Measurements from ENCODE around the gene ZDHHC11B. TPM values are rescaled to one million over a fixed set of nuclear protein-coding genes. Genes with fewer than 3 reads are reported as not detected.

The ZDHHC11B gene
- total RNA-seq, 1 donor from 2014 or later, result 0.60 TPM

DNA sequence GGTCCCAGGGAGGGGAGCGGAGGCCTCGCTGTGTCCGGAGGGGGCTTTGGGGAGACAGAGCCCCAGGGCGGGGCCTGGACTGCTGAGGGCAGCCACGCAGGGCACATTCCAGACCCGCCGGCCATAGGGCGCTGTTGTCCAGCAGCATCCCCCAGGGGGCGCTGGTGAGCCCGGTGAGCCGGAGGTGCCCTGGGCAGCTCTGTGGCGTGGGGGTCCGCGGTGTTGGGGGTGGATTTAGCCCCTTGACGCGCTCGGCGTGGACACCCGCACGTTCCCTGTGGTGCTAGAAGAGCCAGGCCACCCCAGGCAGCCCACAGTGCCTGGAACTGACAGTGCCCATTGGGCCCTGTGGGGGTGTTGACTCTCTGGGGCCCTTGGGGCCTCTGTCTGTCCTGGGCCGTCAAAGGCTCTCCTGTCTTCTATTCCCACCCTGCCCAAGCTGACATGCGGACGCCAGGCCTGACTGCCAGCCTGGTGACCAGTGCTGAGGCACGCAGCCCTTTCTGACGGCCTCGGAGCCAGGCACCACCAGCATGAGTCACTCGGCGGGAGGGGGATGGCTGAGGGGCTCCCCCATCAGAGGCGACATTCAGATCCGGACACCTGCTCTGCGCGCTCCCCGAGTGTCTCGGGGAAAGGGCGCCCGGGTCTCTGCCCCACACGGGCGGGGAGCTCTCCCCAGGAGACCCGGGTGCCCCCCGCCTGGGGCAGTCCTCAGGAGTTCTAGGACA lies 115.3 kb downstream of the ZDHHC11B start:
- Histone ChIP-seq H3K4me3 (no peak overlapping the region), H3K27ac (no peak overlapping the region), H3K4me2 (no peak overlapping the region), H3K27me3 (peaks cover 15% of the 10 kb centered on the region), H3K4me1 (peaks cover 8% of the 10 kb centered on the region), H3K79me2 (ENCODE audit: low read depth) (no peaks in the 10 kb centered on the region), H4K20me1 (ENCODE audit: low read depth) (peaks cover 44% of the 10 kb centered on the region), H3F3A (ENCODE audit: low read depth) (no peaks in the 10 kb centered on the region), H3K9me3 (ENCODE audit: low read depth) (no peaks in the 10 kb centered on the region), H3K9ac (no peak overlapping the region), H2AFZ (replicated peaks) (no peak overlapping the region), H3K36me3 (no peaks in the 10 kb centered on the region)
- Mint-ChIP-seq H3K4me3 (no peak overlapping the region), H3K4me1 (peaks cover 16% of the 10 kb centered on the region), H3K9me3 (no peaks in the 10 kb centered on the region), H3K36me3 (peaks cover 9% of the 10 kb centered on the region), H3K27ac (no peak overlapping the region), H3K27me3 (ENCODE audit: insufficient read depth, low read depth) (peaks cover 10% of the 10 kb centered on the region)
- no peak for TF ChIP-seq EZH2phosphoT487 (IDR thresholded peaks at IDR 0.05)
- TF ChIP-seq, protein P1, sequence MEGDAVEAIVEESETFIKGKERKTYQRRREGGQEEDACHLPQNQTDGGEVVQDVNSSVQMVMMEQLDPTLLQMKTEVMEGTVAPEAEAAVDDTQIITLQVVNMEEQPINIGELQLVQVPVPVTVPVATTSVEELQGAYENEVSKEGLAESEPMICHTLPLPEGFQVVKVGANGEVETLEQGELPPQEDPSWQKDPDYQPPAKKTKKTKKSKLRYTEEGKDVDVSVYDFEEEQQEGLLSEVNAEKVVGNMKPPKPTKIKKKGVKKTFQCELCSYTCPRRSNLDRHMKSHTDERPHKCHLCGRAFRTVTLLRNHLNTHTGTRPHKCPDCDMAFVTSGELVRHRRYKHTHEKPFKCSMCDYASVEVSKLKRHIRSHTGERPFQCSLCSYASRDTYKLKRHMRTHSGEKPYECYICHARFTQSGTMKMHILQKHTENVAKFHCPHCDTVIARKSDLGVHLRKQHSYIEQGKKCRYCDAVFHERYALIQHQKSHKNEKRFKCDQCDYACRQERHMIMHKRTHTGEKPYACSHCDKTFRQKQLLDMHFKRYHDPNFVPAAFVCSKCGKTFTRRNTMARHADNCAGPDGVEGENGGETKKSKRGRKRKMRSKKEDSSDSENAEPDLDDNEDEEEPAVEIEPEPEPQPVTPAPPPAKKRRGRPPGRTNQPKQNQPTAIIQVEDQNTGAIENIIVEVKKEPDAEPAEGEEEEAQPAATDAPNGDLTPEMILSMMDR (IDR thresholded peaks at IDR 0.05), result peak; percentile 72
- TF ChIP-seq EZH2 (IDR thresholded peaks at IDR 0.05), result no peak
- DNase-seq (ENCODE audit: low spot score), result peak; percentile 68

DNA sequence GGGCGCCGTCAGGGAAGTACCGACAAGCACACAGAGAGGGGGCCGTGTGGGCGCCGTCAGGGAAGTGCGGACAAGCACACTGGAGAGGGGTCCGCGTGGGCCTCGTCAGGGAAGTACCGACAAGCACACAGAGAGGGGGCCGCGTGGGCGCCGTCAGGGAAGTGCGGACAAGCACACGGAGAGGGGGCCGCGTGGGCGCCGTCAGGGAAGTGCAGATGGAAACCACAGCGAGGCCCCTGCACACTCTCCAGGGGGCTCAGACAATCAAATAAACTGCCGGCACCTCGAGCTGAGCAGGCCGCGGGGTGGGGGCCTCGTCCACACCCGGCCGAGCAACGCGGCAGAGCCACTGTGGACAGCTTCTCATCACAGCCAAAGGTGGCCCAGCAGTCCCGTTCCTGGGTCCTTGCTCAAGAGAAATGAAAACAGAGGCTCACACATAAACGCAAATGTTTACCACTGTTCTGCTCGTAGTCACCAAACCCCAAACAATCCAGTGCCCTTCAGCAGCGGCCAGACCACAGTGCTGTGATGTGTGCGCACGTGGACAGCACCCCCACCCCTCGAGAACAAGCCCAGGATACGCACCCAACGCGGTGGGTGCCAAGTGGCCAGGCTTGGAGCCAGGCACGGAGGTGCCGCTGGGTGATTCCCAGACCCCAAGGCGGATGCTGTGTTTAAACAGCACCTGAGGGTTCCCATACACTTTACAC lies 116.1 kb downstream of the ZDHHC11B start:
- Mint-ChIP-seq H3K27me3 (ENCODE audit: insufficient read depth, low read depth) (peaks cover 10% of the 10 kb centered on the region), H3K9me3 (no peaks in the 10 kb centered on the region), H3K27ac (no peak overlapping the region), H3K4me3 (no peak overlapping the region), H3K4me1 (peaks cover 18% of the 10 kb centered on the region), H3K36me3 (peaks cover 11% of the 10 kb centered on the region)
- no peak overlapping the region for H3K27ac ChIP-seq
- no peaks in the 10 kb centered on the region for H3F3A ChIP-seq (ENCODE audit: low read depth)
- H3K79me2 ChIP-seq (ENCODE audit: low read depth), result no peaks in the 10 kb centered on the region
- H3K9me3 ChIP-seq (ENCODE audit: low read depth), result no peaks in the 10 kb centered on the region
- H3K4me1 ChIP-seq, result peaks cover 6% of the 10 kb centered on the region
- TF ChIP-seq, protein P1 (IDR thresholded peaks at IDR 0.05), result no peak
- TF ChIP-seq EZH2phosphoT487 (IDR thresholded peaks at IDR 0.05) (no peak), EZH2 (IDR thresholded peaks at IDR 0.05) (no peak)
- H3K4me2 ChIP-seq, result no peak overlapping the region
- H3K4me3 ChIP-seq, result no peak overlapping the region
- peaks cover 44% of the 10 kb centered on the region for H4K20me1 ChIP-seq (ENCODE audit: low read depth)
- H2AFZ ChIP-seq (replicated peaks), result no peak overlapping the region
- H3K9ac ChIP-seq, result no peak overlapping the region
- peaks cover 9% of the 10 kb centered on the region for H3K27me3 ChIP-seq
- no peaks in the 10 kb centered on the region for H3K36me3 ChIP-seq
- no peak for DNase-seq (ENCODE audit: low spot score)

DNA sequence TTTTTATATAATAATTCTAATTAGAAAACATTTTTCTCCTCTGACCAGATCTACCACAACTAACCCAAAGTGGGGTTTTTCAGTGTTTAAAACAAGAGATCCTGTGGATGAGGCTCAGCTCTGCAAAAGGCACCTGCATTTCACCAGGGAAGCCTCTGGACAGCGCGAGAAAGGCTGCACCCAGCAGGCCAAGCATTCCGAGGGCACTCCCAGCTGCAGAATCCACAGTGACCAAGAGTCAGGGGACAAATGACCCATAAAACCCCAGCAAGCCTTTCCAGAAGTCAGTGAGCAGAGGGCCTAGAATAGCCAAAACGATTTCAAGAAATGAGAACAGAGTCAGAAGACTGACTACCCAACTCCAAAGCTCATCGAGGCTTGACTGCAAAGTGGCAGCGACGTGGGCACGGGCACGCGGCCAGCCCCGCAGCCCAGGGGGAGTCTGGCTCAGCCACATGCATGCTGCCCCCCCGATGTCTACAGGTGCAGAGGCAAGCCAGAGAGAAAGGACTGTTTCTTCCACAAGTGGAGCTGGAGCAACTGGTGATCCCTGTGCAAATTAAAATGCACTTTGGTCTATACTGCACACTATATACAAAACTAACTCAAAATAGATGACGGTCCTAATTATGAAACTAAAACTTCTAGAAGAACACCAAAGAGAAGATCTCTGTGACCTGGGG lies 117.6 kb downstream of the ZDHHC11B start:
- Histone ChIP-seq H3K4me3 (no peak overlapping the region), H2AFZ (replicated peaks) (no peak overlapping the region), H3K36me3 (no peaks in the 10 kb centered on the region), H3K9ac (no peak overlapping the region), H3K27ac (no peak overlapping the region), H4K20me1 (ENCODE audit: low read depth) (peaks cover 34% of the 10 kb centered on the region), H3K4me1 (no peaks in the 10 kb centered on the region), H3K4me2 (no peak overlapping the region), H3K79me2 (ENCODE audit: low read depth) (no peaks in the 10 kb centered on the region), H3K27me3 (no peaks in the 10 kb centered on the region), H3F3A (ENCODE audit: low read depth) (no peaks in the 10 kb centered on the region), H3K9me3 (ENCODE audit: low read depth) (no peaks in the 10 kb centered on the region)
- H3K4me3 Mint-ChIP-seq, result no peak overlapping the region
- TF ChIP-seq, protein P1 (IDR thresholded peaks at IDR 0.05), result no peak
- TF ChIP-seq EZH2phosphoT487 (IDR thresholded peaks at IDR 0.05) (no peak), EZH2 (IDR thresholded peaks at IDR 0.05) (no peak)
- peak overlapping the region; percentile 2 for H3K27ac Mint-ChIP-seq
- peaks cover 14% of the 10 kb centered on the region for H3K36me3 Mint-ChIP-seq
- H3K4me1 Mint-ChIP-seq, result peaks cover 8% of the 10 kb centered on the region
- no peaks in the 10 kb centered on the region for H3K9me3 Mint-ChIP-seq
- peaks cover 5% of the 10 kb centered on the region for H3K27me3 Mint-ChIP-seq (ENCODE audit: insufficient read depth, low read depth)
- DNase-seq (ENCODE audit: low spot score), result no peak

Measured in neural progenitor cell (in vitro differentiated cells).